Measurements from ENCODE around the gene HTT.

Gene HTT

DNA sequence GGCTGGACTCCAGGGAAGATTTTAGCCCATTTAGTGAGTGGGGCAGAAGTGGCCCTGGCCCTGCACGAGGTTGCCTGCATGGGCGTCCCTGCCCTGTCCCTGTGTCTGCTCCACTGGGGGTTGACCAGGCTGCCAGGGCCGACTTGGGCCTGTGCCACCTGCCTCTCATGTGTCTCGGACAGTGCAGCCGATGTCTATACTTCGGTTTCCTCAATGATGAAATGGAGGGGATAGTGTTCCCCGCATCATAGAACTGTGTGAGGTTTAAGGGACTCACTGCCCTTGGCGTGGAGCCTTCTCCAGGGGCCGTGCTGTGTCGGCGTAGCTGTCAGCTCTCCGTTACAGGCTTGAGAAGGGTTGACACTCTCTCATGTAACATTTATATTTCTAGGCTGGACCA lies 147.5 kb downstream of the HTT start:
- H3K9me3 ChIP-seq, result no peaks in the 10 kb centered on the region
- TF ChIP-seq, protein P1, sequence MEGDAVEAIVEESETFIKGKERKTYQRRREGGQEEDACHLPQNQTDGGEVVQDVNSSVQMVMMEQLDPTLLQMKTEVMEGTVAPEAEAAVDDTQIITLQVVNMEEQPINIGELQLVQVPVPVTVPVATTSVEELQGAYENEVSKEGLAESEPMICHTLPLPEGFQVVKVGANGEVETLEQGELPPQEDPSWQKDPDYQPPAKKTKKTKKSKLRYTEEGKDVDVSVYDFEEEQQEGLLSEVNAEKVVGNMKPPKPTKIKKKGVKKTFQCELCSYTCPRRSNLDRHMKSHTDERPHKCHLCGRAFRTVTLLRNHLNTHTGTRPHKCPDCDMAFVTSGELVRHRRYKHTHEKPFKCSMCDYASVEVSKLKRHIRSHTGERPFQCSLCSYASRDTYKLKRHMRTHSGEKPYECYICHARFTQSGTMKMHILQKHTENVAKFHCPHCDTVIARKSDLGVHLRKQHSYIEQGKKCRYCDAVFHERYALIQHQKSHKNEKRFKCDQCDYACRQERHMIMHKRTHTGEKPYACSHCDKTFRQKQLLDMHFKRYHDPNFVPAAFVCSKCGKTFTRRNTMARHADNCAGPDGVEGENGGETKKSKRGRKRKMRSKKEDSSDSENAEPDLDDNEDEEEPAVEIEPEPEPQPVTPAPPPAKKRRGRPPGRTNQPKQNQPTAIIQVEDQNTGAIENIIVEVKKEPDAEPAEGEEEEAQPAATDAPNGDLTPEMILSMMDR (IDR thresholded peaks at IDR 0.05; ENCODE audit: low read depth, low read length), result no peak
- peaks cover 51% of the 10 kb centered on the region for H3K36me3 ChIP-seq

DNA sequence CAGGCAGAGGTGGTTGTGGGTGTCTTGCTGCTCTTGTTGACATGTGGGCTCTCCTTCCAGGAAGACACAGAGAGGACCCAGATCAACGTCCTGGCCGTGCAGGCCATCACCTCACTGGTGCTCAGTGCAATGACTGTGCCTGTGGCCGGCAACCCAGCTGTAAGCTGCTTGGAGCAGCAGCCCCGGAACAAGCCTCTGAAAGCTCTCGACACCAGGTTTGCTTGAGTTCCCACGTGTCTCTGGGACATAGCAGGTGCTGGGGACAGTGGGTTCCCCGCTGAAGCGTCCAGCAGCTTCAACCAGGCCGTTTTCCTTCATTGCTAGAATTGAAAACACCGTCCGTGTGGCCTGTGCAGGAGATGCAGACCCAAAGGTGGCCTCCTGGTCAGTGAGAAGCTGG lies 148.9 kb downstream of the HTT start:
- Histone ChIP-seq H3K9me3 (no peaks in the 10 kb centered on the region), H3K4me3 (ENCODE audit: low read depth, low read length) (no peak overlapping the region), H3K36me3 (peaks cover 47% of the 10 kb centered on the region), H3K4me1 (no peaks in the 10 kb centered on the region; the same call in 1 of the 2 replicates), H3K27me3 (no peaks in the 10 kb centered on the region)
- TF ChIP-seq, protein P1 (IDR thresholded peaks at IDR 0.05; ENCODE audit: low read depth, low read length), result no peak
- no peak for DNase-seq

More for the DNA sequence above, 147.5 kb downstream of the HTT start:
- Histone ChIP-seq H3K4me3 (ENCODE audit: low read depth, low read length) (no peak overlapping the region), H3K4me1 (no peaks in the 10 kb centered on the region; the same call in 1 of the 2 replicates), H3K27me3 (no peaks in the 10 kb centered on the region)
- DNase-seq, result no peak

DNA sequence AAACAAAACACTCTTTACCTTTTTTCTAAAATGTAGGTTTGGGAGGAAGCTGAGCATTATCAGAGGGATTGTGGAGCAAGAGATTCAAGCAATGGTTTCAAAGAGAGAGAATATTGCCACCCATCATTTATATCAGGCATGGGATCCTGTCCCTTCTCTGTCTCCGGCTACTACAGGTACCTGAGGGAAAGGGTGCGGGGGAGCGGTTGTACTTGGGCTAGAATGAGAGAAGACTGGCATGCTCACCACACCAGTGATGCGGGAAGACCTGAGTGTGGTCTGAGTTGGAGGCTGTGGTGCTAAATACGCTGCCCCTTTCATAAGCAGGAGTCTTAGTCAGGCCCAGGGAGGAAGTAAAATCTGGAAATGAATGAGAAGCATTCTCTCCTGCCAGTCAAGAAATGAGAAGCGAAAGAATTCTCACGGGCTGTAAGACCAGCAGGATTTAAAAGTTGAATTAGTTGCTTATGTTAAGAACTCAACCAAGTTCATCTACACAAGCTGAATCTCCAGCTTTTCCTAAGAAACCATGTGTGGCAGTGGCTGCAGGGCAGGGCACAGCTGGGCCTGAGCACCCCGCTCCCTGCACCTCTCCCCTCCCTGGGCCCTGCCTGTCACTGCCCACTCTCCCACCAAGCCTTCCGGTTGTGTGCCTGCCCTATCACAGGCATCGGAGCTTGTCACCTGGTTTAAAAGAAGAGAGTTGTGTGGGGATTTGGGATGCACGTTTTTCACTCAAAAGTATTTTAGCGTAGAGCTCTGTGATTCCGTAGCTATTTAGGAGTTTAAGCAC lies 149.7 kb downstream of the HTT start:
- Histone ChIP-seq H3K4me1 (no peaks in the 10 kb centered on the region; the same call in 1 of the 2 replicates), H3K27me3 (no peaks in the 10 kb centered on the region), H3K4me3 (ENCODE audit: low read depth, low read length) (no peak overlapping the region), H3K36me3 (peaks cover 55% of the 10 kb centered on the region), H3K9me3 (no peaks in the 10 kb centered on the region)
- TF ChIP-seq, protein P1 (IDR thresholded peaks at IDR 0.05; ENCODE audit: low read depth, low read length), result no peak
- no peak for DNase-seq

DNA sequence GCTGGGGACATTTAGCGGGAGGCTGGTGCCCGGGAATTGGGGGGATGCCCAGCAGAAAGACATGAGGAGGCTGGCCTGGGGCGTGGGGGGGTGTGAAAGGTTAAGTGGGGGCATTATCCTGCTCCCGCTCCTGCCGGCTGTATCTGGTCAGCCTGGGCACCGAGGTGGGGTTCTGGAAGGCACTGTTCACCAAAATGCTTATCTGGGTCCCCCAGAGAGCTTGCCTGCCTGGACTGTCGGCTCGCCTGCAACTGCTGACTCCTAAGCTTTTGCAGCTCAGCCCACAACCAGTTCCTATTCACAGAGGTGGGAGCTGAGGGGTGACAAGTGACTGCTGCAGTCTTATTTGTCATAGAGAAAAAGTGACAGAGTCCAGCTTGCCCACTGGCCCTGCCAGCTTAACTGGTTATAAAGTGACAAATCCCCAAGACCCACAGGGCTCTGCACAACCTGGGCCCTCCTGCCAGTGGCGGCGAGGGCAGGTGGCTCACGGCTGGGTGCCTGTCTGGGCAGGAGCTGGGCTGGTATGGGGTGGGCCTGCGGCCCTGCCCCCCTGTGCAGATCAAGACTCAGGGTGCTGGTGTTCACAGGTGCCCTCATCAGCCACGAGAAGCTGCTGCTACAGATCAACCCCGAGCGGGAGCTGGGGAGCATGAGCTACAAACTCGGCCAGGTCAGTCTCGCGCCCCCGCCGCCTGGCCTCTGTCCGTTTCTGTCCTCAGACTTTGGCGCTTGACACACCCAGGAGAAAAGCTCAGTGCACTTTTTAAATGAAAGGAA lies 150.8 kb downstream of the HTT start:
- no peak for DNase-seq
- no peak overlapping the region for H3K4me3 ChIP-seq (ENCODE audit: low read depth, low read length)
- TF ChIP-seq, protein P1 (IDR thresholded peaks at IDR 0.05; ENCODE audit: low read depth, low read length), result no peak
- no peaks in the 10 kb centered on the region for H3K9me3 ChIP-seq
- H3K4me1 ChIP-seq, result no peaks in the 10 kb centered on the region
- H3K36me3 ChIP-seq, result peaks cover 57% of the 10 kb centered on the region
- no peaks in the 10 kb centered on the region for H3K27me3 ChIP-seq

DNA sequence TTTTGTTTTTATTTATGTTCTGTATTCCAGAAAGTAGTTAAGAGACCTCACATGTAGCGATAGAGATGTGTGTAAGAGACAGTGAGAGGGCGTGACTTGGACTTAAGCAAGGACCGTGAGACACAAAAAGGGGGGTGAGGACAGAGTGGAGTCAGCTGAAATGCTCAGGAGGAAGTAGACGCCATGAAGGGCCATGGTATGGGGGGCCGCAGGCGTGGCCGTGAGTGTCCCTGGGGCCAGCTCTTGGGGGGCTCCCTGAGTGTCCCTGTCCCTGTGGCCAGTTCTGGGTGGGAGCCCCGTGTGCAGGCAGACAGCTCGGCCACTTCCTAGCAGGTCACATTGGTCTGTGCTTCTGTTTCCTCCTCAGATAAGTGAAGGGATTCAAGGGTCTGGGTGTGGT lies 151.5 kb downstream of the HTT start:
- H3K4me3 ChIP-seq (ENCODE audit: low read depth, low read length), result no peak overlapping the region
- no peaks in the 10 kb centered on the region for H3K27me3 ChIP-seq
- TF ChIP-seq, protein P1 (IDR thresholded peaks at IDR 0.05; ENCODE audit: low read depth, low read length), result no peak
- H3K36me3 ChIP-seq, result peaks cover 64% of the 10 kb centered on the region
- H3K4me1 ChIP-seq, result no peaks in the 10 kb centered on the region
- no peaks in the 10 kb centered on the region for H3K9me3 ChIP-seq
- DNase-seq, result no peak

DNA sequence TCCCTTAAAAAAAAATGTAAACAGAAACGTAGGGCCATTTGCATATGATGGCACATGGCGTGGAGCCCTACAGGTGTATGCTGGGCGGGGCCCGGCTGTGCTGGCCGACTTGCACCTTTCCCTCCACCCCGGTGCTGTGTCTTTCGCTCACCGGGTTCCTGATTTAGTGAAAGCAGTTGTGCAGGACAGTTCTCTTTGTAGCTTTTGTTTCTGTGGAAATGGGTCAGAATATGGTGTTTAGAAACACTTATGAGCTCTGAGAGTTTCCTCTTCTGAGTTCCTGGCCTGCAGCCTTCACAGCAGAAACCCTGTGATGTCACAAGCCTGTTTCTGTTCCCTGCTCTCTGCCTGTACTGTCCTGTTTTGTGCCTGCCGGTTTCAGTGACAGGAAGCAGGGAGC lies 152.0 kb downstream of the HTT start:
- H3K36me3 ChIP-seq, result peaks cover 62% of the 10 kb centered on the region
- no peak for DNase-seq
- no peaks in the 10 kb centered on the region for H3K4me1 ChIP-seq
- no peaks in the 10 kb centered on the region for H3K9me3 ChIP-seq
- TF ChIP-seq, protein P1 (IDR thresholded peaks at IDR 0.05; ENCODE audit: low read depth, low read length), result no peak
- H3K4me3 ChIP-seq (ENCODE audit: low read depth, low read length), result no peak overlapping the region
- no peaks in the 10 kb centered on the region for H3K27me3 ChIP-seq
